ENCODE measurements around the gene ARHGAP6.

The ARHGAP6 gene

GRCh38 chrX:11438380-11438723 is 227.4 kb downstream of the ARHGAP6 start:
- H3K4me3 ChIP-seq (ENCODE audit: low read depth, low read length) = no peak overlapping the region

GRCh38 chrX:11437642-11438379 is 227.9 kb downstream of the ARHGAP6 start:
- no peak overlapping the region for H3K4me3 ChIP-seq (ENCODE audit: low read depth, low read length)
- no peak for TF ChIP-seq CTCF (IDR thresholded peaks at IDR 0.05; ENCODE audit: low read depth, low read length)

More at GRCh38 chrX:11438380-11438723, 227.4 kb downstream of the ARHGAP6 start:
- TF ChIP-seq CTCF (IDR thresholded peaks at IDR 0.05; ENCODE audit: low read depth, low read length) = no peak

- no peak overlapping the region for H3K4me3 ChIP-seq (ENCODE audit: low read depth, low read length)
- no peak for TF ChIP-seq CTCF (IDR thresholded peaks at IDR 0.05; ENCODE audit: low read depth, low read length)
These were observed 230.2 kb downstream of the ARHGAP6 start for GRCh38 chrX:11435568-11435967.

GRCh38 chrX:11434607-11435006 is 231.1 kb downstream of the ARHGAP6 start:
- no peak for TF ChIP-seq CTCF (IDR thresholded peaks at IDR 0.05; ENCODE audit: low read depth, low read length)
- no peak overlapping the region for H3K4me3 ChIP-seq (ENCODE audit: low read depth, low read length)

GRCh38 chrX:11431786-11432185 is 233.9 kb downstream of the ARHGAP6 start:
- H3K4me3 ChIP-seq (ENCODE audit: low read depth, low read length) = no peak overlapping the region
- no peak for TF ChIP-seq CTCF (IDR thresholded peaks at IDR 0.05; ENCODE audit: low read depth, low read length)

GRCh38 chrX:11430271-11430670 is 235.4 kb downstream of the ARHGAP6 start:
- H3K4me3 ChIP-seq (ENCODE audit: low read depth, low read length) = no peak overlapping the region
- no peak for TF ChIP-seq CTCF (IDR thresholded peaks at IDR 0.05; ENCODE audit: low read depth, low read length)

GRCh38 chrX:11429538-11430085 is 236.1 kb downstream of the ARHGAP6 start:
- no peak for TF ChIP-seq CTCF (IDR thresholded peaks at IDR 0.05; ENCODE audit: low read depth, low read length)

More at GRCh38 chrX:11429538-11430085, 236.1 kb downstream of the ARHGAP6 start:
- no peak overlapping the region for H3K4me3 ChIP-seq (ENCODE audit: low read depth, low read length)
